Endometrium (tissue), 2 donors: Measurements from ENCODE around the gene PHLDA3.

ENCODE experiments used
- FAIRE-seq: peaks from 2 replicates; lab custom pipeline; 2012; peaks lifted over from hg19 to GRCh38; lab: Jason Lieb, UNC
- donor health status: control.
- donor health status: control.

PHLDA3 gene

GRCh38 chr1:201429736-201430501 lies 39.1 kb downstream of the PHLDA3 start:
- no peak for FAIRE-seq

GRCh38 chr1:201427963-201428362 lies 41.0 kb downstream of the PHLDA3 start:
- FAIRE-seq = no peak

DNA sequence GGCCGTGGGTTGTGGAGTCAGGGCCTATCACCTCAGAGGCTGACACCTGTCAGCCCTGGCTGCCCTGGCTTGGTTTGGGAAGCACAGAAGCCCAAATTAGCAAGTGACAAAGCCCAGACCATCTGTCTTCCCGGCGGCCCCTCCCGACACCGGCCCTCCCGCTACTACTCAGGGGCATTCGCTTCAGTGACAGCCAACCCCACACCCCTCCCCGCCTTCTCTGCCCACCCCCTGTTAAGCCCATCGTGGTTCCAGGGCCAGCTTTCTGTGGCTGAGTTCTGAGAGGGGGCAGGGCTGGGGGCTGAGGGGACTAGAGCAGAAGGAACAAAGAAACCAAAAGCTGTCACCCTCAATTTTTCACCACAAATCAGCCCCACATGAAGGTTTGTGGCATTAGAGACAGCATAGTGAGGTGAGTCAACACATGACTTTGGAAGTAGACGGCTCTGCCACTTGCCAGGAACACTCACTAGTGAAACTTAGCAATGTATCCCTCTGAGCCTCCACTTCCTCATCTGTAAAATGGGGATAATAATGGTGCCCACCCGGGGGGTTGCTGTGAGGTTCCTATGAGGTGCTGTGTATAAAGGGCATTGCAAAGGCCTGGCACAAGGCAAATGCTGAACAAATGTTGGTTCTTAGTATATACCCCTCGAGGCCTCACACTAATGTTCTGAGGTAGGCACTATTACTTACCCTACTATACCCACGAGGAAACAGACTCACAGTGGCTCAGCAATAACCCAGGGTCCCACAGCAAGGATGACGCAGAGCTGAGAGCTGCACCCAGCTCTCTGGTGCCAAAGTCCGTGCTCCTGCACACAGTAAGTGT lies 42.3 kb downstream of the PHLDA3 start:
- FAIRE-seq = no peak

- no peak for FAIRE-seq
Observed at GRCh38 chr1:201424146-201424545, 44.8 kb downstream of the PHLDA3 start.

DNA sequence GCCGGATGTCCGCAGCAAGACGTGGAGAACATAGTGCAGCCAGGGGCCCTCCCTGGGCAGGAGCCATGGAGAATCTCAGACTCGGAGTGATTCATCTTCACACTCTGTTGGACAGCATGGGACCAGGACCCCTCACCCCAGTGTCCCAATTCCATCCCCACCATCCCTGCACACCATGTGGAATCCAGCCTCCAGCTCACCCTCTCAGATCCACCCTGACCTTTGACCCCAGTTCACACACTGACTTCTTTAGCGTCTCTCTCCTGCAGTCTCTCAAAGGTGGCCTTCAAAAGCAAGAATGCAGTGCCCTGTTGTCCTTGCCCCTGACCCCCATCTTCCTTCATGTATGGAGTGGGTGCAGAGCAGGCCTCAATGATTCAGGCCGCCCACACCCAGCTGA lies 45.3 kb downstream of the PHLDA3 start:
- no peak for FAIRE-seq

DNA sequence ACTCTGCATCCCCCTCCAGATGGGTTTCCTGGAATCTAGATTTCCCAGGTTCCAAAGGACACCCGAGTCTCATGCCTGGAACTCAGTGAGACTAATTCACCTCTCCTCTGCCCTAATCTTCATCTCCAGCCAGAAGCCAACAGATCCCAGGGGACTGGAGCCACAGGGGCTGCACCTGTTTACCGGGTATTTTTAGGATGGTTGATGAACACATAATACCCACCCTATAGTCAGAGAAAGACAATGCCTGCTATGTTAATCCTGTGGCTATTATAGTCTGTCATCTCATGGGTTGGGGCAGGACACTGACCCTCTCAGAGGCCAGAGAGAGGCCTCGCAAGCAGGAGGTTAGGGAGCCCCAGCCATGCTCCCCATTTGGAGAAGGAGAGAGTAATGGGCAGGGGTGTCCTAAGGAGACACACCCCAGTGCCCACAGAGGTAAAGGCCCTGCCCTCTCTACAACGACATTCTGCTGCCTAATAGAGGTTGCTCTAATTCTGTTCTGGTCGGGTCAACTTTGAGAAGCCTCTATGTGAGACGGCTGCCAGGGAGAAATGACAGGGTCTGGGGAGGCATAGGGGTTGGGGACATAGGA lies 46.5 kb downstream of the PHLDA3 start:
- FAIRE-seq = no peak

GRCh38 chr1:201422026-201422425 lies 47.0 kb downstream of the PHLDA3 start:
- FAIRE-seq = no peak

DNA sequence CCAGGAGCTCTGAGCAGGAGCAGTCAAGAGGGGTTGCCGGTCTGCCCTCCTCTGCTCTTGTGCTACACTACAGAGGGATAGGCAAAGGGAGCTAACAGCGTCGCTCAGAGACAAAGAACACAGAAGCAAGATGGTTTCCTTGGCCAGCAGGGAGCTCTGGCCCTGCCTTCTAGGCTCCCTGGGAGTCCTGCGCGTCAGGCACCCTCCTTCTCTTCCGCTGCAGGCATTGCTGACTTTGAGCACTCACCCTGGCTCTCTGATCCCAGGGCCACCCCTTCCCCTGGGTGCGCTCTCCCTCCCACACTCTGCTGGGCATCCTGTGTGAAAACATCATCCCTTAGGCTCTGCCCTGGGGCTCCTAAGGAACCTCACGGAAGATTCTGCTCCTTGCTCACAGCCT lies 47.9 kb downstream of the PHLDA3 start:
- no peak for FAIRE-seq

- FAIRE-seq = no peak
Observed at GRCh38 chr1:201420608-201421002, 48.4 kb downstream of the PHLDA3 start.

GRCh38 chr1:201419746-201420607 lies 49.0 kb downstream of the PHLDA3 start:
- FAIRE-seq = no peak

DNA sequence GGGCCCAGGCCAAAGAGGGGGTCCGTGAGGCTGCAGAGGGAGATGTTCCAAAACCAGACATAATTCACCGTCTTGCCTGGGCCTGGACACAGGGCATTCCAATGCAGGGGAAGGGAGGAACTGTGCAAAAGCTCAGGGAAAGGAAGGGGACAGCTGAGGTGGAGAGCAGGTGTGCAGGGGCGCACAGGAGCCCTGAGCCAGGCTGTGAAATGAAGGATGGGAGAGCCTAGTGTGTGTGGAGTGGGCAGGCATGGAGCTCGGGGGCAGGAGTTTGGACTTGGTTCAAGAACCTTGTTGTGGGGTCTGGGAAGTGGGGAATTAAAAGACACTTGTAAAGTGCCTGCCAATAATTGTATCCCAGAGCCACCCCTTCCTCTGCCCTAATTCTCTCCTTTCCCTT lies 49.7 kb downstream of the PHLDA3 start:
- FAIRE-seq = no peak

DNA sequence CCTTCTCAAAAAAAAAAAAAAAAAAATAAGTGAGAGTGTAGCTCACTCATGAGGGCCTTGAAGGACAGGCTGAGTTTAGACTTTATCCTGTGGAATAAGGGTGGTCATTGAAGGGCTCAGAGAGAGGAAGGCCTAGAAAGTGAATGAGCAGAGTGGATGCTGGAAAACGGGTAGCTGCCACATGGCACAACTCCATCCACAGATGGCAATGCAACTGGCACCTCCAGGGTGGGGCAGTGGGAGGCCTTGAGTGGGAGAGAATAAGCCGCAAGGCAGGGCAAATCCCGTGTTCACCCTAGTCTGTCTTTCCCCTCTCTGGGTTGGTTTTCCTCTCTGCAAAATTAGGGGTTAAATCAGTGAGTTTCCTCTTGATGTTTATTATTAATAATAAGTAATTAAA lies 50.5 kb downstream of the PHLDA3 start:
- no peak for FAIRE-seq
